HG02610 (cell line): Measurements from ENCODE around the gene ZFYVE28.

Experiments
- ATAC-seq: cut with Tn5 transposase; IDR thresholded peaks from one replicate; pipeline ENCODE4 v1.9.1; 2021; ENCODE audit warnings: mild to moderate bottlenecking, moderate library complexity; ENCODE audit not compliant: unreplicated experiment

ZFYVE28 gene

DNA sequence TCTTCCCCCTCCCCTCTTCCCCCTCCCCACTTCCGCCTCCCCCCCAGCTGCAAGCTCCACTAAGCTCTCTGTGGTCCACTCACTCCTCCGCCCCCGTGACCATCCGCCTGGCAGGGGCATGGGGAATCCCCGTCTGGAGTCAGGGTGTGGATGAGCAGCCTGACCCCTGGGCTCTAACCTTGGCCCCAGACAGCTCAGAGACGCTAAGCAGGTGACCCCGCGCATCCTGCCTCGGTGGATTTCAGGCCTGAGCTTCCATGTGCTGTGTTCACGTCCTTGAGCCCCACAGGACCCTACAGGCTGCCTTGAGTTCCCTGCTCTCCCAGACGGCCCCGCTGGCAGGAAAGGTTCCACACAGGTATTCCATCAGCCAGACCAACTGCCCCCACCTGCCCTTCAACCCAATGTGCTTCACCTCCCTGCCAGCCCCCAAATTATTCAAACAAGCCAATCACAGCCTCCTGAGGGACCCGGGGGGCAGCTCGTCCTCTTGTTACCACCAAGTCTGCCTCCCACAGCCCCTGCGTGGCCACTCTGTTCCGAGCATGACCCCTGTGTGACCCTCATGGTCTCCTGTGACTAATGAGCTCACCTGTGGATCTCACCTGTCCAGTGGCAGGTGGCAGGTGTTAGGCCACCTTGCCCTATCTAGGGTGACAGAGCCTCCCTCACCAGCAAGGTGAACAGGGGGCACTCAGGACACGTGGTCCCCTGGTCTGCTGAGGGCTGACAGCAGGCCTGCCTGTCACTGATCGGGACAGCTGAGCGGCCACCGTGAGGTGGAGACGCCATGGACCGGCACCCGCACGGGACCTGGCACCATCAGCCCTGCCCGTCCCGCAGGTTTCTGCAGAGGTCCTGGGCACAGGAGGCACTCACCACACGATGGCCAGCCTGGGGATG, 83.4 kb downstream of the ZFYVE28 start:
- no peak for ATAC-seq

DNA sequence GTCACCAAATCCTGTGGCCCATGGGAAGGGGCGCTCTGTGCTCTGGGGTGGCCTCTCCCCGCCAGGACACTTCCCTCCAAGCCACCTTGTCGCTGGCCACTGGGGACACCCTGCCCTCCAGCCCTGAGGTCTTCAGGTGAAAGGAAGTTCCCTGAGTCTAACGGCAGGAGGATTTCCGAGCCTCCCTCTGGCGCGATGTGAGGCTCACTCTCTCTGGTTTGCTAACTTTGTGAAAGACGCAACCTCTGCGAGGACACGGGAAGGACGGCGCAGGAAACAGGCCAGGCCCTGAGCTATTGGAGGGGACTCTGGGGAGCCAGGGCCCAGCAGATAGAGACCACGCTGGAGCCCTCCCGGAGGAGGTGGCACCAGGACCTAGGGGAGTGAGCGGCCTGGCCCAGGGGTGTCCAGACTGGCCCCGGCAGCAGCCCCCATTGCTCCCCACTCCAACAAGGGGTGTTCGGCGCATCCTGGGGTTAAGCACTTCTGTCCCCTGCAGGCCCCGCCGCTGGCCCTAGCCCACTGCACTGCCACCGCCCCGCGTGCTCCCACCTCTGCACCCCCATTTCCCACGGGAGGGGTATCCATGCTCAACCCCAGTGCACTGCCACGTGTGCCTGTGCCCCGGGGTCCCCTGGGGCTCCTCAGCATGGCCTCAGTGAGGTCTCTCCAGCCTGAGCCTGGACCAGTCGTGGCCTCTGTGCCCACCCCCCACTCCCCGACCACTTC, 84.4 kb downstream of the ZFYVE28 start:
- ATAC-seq: no peak

DNA sequence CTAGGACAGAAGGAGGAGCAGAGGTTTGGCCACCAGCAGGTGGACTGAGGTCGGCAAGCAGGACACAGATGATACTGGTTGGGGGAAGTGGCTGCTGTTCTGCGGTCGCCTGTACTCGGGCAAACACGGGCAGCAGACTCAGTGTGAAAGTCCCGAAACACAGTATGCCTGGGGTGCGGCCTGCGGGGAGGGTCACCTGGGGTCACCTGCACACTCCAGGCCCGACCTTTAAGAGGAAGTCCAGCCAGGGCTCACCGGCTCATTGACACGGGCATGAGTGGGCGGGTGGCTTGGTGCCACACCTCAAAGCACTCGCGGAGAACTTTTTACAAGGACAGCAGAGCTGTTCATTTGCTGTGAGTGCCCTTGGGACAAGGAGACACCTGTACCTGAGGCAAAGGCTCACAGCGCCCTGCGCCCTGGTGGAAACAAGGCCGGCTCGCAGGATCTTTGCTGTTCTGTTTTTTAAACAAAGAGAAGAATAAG, 85.0 kb downstream of the ZFYVE28 start:
- ATAC-seq: peak; percentile 62

DNA sequence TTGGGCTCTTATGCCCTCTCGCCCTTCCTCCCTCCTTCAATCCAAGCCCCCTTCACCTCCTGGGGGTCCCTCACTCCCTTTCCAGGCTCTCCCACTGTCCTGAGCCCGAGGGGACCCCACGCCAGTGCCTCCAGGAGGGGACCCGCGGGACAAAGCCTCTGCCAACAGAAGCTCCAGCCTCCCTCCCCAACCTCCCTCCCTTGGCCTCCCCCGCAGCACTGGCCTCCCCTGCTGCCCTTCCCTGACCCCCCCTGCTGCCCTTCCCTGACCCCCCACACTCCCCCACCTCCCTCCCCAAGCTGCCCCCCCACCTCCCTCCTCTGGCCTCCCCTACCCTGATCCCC, 85.5 kb downstream of the ZFYVE28 start:
- ATAC-seq: no peak

DNA sequence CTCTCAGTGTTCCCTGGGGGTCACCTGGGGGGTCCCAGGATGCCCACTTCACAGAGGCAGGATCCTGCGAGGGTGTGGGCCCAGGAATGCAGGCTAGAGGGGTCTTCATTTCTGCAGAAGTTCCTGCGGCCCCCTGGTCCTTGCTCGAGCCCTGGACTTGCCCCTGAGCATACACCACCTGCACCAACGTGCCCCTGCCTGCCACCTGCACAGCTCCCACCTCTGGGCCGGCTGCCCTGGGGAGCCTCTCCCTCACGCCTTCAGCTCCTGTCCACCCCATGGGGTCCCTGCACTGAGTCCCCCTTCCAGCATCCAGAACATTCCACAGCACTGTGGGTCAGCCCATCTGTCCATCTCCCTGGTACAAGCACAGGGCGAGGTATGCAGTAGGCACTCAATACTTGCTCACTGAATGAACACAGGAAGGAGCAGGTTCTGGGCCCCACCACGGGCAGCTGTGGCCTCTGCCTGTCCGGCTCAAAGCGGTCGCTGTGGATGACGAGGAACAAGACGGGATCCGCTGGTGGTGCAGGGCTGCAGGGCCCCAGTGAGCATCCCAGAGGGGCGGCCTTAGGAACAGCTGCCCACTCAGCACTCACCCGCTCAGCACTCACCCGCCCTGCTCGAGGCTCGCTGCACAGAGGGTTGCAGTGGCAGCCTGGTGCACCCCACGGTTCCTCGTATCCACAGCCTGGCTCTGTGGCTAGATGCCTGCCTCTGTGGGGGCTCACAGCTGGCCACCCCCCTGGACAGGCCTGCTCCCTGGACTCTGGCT, 86.1 kb downstream of the ZFYVE28 start:
- ATAC-seq: no peak

DNA sequence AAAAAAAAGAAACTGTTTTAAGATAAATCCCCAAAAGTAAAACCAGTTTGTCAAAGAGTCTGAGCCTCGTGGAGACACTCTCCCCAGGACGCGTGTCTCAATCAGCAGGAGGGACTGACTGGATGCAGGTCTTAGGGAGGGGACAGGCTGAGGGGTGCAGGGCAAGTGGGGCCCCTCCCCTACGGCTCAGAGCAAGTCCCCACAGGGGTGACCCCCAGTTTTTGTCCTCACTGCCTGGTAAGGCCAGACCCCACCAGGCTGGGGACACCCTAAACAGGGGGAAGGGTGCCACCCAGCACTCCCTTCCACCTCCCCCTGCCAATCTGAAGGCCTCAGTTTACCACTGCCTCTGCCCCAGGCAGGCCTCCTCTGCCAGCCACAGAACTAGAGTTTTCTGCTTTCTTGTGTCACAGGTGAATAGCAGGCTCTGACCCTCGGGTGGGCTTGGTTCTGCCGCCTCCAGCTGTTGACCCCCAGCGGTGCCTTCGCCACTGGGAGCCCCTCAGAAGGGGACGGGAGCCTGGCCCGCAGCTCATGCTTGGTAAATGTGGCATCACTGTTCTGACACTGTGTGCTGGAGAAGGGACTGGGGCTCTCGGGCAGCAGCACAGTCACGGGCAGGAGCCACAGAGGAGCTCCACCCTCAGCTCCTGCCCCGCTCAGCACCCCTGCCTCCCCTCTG, 86.8 kb downstream of the ZFYVE28 start:
- no peak for ATAC-seq

DNA sequence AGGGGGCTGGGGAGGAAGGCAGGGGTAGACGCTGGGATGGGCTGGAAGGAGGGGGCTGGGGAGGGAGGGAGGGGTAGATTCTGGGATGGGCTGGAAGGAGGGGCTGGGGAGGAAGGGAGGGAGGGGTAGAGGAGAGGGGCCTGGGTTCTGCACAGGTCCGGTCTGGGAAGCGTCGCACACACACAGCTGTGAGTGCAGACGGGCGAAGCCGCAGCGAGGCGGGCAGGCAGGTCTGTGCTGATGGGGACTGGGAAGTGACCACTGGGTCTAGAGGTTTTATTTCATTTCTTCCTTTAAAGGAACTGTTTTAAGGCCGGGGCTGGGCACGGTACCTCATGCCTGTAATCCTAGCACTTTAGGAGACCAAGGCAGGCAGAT, 87.4 kb downstream of the ZFYVE28 start:
- ATAC-seq: no peak

DNA sequence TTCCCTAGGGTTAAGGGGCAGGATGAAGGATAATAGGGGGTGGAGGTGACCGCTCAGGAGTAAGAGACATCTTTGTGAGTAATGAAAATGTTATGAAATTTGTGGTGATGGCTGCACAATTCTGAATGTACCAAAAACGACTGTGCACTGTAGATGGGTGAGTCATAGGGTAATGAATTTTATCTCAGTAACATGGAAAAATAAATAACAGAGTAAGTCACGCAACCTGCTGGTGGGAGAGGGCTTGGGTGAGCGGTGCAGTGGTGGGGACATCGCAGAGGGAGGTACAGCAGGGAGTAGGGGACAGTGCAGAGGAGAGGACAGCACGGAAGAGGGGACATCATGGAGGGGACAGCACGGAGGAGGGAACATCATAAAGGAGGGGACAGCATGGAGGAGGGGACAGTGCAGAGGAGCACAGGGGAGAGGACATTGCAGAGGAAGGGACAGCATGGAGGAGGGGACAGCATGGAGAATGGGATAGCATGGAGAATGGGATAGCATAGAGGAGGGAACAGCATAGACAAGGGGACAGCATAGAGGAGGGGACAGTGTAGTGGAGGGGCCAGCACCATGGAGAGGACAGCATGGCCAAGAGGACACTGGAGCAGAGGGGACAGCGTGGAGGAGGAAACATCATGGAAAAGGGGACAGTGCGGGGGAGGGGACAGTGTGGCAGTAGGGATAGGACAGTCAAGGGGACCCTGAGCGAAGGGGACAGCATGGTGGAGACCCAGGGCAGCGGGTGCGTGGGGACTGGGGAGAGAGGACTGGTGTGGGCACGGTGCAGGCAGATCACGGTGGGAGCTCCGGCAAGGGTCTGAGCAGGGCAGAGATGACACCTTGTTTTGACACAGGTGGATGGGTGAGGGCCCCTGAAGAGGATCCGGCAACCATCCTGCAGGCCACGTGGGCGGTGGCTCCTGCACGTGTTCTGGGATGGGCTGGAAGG, 88.1 kb downstream of the ZFYVE28 start:
- no peak for ATAC-seq

DNA sequence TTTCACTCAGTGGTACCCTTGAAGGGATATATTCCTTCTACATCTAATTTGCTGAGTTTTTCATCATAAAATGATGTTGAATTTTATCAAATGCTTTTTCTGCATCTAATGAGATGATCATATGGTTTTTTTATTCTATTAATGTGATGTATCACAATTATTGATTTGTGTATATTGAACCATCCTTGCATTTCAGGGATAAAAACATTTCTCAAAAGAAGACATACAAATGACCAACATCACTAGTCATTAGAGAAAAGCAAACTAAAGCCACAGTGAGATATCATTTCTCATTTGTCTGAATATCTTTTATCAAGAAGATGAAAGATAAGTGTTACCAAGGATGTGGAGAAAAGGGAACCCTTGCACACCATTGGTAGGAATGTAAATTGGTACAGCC, 90.9 kb downstream of the ZFYVE28 start:
- no peak for ATAC-seq

DNA sequence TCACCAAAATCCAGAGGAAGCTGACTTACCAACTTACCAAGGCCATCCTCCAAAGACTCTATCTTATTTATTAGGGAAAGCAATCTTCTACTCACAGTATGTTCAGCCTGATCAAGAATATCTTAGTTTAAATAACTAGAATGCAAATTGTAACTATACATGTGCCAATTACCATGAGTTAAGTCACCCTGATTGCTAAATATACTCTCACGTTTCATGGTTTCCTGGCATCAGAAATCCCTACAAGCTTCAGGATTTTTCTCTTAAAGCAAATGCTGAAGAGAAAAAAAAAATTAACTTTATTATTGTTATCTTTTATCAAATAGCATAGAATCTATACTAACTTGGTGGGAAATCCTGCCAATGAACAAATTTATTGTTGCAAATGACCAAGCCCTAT, 93.6 kb downstream of the ZFYVE28 start:
- ATAC-seq: no peak

DNA sequence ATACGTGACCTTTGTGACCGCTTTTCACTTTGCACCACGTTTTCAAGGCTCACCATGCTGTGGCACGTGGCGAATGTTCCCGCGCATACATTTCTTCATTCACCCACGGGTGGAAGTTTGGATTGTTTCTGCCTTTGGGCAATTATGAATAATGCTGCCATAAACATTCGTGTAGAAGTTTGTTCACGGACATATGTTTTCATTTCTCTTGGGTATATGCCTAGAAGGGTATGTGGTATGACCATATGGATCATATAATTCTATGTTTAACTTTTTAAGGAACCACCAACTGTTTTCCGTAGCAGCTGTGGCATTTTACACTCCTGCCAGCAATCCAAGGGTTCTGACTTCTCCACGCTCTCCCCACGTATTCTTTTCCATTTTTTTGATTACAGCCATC, 95.6 kb downstream of the ZFYVE28 start:
- no peak for ATAC-seq

DNA sequence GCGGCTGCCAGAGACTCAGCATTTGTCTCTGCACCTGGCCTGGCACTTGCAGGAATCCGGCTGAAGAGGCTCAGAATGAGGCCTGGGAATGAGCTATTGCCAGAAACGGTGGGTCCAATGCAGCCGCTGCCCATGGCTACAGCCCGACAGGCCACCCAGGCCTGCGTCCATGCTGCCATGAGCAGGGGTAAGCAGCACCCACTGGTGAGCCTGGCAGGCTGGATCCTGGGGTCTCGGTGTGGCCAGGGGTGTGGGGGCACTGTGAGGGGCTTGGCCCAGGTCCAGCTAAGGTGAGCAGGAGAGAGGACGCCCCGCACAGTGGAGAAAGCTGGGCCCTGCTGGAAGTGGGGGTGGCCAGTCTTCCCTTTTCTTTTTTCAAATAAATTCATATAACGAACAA, 96.2 kb downstream of the ZFYVE28 start:
- no peak for ATAC-seq

DNA sequence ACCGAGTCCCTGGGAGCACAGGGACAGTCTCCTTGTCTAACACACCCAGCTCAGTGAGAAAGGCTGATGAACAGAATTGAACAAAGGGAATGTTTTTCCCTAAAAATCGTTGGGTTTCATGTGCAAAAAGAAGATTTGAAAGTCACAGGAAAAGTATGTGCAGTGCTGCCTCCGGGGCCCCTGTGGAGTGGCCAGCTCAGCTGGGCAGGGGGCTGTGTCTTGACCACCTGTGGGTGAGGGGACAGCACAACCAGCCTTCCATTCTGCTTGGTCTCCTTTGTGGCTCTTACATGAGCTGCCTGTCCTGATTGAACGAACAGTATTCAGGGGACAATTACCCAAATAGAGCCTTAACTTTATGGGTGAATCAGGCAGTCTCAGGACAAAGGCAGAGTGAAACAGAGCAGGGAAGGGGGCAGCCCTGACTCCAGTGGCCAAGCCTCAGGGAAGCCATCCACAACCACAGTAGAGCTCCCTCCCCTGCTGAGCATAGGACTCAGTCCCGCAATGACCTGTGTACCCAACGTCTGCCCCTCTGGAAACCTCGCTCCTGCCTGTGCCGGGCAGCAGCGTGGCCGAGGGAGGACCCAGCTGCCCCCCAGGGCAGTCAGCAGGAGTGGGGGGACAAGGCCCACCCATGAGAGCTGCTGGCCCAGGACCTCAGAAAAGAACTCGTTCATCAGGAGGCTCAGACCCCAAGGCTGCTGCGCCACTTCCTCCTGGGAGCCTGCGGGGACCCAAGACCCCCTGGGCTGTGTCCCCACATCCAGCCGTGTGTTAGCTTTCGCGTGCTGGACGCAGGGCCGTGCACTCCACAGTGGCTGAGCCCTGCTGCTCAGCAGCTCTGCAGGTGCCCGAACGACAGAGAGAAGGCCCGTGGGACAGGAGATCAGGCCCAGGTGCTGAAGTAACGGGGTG, 96.9 kb downstream of the ZFYVE28 start:
- no peak for ATAC-seq

DNA sequence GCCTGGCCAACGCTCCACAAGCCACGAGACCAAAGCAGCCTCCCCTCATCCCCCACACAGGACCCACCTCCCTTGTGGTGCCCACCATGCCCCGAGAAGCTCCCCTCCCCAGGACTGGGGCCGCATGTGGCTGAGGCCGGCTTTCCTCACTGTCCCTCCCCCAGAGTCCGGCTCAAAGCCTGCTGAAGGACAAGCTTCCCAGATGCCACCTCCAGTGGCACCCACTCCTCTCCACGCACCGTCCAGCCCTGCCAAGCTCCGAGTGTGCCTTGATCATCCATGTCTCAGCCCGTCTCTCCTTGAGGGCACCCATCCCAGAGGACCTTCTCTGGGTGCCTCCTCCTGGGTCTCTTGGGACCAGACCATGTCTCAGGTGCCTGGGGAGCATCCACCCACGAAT, 97.7 kb downstream of the ZFYVE28 start:
- ATAC-seq: no peak

DNA sequence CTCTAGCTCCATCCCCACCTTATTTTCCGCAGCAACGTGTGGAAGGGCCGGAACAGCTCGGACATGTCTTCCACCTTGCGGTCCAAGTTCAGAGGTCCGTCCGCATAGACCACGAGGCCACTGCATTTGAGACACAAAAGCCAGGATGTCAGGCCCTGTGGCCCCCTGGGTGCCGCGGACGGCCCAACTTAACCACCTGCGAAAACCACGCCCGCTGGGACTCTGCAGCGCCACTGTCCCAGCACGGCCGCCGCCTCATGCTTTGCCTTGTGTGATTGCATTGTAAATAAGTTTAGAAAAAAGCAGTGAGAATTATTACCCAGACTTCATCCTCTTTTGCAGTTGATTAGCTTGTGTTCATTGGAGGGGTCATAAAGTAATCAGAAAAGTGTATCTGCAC, 98.3 kb downstream of the ZFYVE28 start:
- no peak for ATAC-seq

DNA sequence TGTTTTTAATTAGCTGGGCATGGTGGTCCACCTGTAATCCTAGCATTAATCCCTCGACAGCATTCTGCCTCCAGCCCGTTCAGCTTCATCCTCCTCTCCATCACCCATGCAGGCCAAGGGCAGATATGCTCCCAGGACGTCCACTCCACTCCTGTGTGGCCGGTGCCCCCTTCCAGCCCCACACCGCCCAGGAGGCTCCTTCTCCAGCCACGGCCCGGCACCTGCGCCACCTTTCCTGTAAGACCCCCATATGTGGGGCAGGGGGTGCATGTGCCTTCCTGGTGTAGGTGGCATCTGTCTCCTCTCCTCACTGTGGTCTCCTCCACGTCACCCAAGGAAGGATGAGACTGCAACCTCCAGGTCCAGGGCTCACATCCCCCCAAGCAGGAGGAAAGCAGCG, 99.6 kb downstream of the ZFYVE28 start:
- no peak for ATAC-seq

DNA sequence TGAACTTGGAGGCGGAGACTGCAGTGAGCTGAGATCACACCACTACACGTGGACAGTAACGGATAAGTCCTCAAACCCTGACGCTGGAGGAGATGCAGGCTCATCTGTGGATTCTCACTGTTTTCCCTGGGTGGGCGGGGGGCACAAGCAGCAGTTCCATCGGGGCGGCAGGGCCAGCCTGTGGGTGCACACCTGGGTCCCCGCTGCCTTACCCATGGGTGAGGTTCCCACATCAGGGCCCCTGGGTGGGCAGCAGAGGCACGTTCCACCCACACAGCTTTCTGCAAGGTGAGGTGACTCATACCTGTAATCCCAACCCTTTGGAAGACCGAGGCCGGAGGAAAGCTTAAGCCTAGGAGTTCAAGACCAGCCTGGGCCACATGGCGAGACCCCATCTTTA, 100.0 kb downstream of the ZFYVE28 start:
- ATAC-seq: no peak

DNA sequence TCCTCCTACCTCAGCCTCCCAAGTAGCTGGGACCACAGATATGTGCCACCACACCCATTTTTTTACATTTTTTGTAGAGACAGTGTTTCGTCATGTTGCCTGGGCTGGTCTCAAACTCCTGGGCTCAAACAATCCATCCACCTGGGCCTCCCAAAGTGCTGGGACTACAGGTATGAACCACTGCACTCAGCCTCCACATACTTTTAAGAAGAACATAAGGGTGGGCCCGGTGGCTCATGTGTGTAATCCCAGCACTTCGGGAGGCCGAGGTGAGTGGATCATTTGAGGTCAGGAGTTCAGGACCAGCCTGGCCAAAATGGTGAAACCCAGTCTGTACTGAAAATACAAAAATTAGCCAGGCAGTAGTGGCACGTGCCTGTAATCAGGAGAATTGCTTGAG, 105.1 kb downstream of the ZFYVE28 start:
- ATAC-seq: no peak
